Nucleus accumbens (tissue), 56 donors: Measurements from ENCODE around the gene ASB7.

Experiments
- DNase-seq, 56 donors: peaks; one replicate each; lab custom pipeline; 2025; lab: John Stamatoyannopoulos, UW

The ASB7 gene

GRCh38 chr15:100681335-100681746 is 79.0 kb downstream of the ASB7 start:
- no peak for DNase-seq

- DNase-seq: no peak
Measured at GRCh38 chr15:100682468-100682867, 80.1 kb downstream of the ASB7 start.

GRCh38 chr15:100683434-100683833 is 81.0 kb downstream of the ASB7 start:
- no peak for DNase-seq

GRCh38 chr15:100684591-100684990 is 82.2 kb downstream of the ASB7 start:
- no peak for DNase-seq

- DNase-seq: no peak
Measured at GRCh38 chr15:100686021-100686724, 83.8 kb downstream of the ASB7 start.

- no peak for DNase-seq
Measured at GRCh38 chr15:100686725-100687473, 84.5 kb downstream of the ASB7 start.

GRCh38 chr15:100687582-100688141 is 85.3 kb downstream of the ASB7 start:
- no peak for DNase-seq

- no peak for DNase-seq
Measured at GRCh38 chr15:100688549-100689120, 86.2 kb downstream of the ASB7 start.

GRCh38 chr15:100689131-100689899 is 86.9 kb downstream of the ASB7 start:
- no peak for DNase-seq

- DNase-seq: peak in 1 of 56 donors; percentile 8
Measured at GRCh38 chr15:100690032-100690794, 87.8 kb downstream of the ASB7 start.

- DNase-seq: no peak
Measured at GRCh38 chr15:100690795-100691158, 88.4 kb downstream of the ASB7 start.

- no peak for DNase-seq
Measured at GRCh38 chr15:100691321-100691720, 88.9 kb downstream of the ASB7 start.

GRCh38 chr15:100692246-100692645 is 89.9 kb downstream of the ASB7 start:
- DNase-seq: no peak

GRCh38 chr15:100692671-100693070 is 90.3 kb downstream of the ASB7 start:
- no peak for DNase-seq

- no peak for DNase-seq
Measured at GRCh38 chr15:100693451-100693850, 91.1 kb downstream of the ASB7 start.

- DNase-seq: no peak
Measured at GRCh38 chr15:100694381-100695021, 92.1 kb downstream of the ASB7 start.

GRCh38 chr15:100695048-100695447 is 92.7 kb downstream of the ASB7 start:
- no peak for DNase-seq

GRCh38 chr15:100696452-100696851 is 94.1 kb downstream of the ASB7 start:
- no peak for DNase-seq
